ENCODE measurements around the gene TREML4.

TREML4 gene

DNA sequence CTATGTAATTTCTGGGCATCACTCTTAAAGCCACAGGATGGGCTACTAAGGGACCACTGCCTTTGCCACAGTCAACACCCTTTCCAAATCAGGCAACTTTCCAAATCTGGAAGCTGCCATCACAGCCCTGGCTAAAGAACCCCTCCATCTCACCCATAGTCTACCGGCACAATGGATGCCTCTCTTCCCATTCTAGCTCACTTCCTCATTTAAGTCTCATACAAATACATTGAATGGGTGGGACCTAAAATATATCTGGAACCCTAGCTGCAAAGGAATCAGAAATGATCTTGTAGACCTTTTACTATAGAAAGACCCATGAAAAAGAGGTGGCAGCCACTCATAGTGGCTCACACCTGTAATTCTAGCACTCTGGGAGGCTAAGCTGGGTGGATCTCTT, 3.3 kb upstream of the TREML4 start:
- no peak for DNase-seq (ENCODE audit: low spot score)
- Histone ChIP-seq H3K27ac (ENCODE audit: poor library complexity, severe bottlenecking) (no peak overlapping the region), H3K4me3 (ENCODE audit: severe bottlenecking) (no peak overlapping the region), H3K36me3 (ENCODE audit: low read depth) (no peaks in the 10 kb centered on the region), H3K27me3 (ENCODE audit: insufficient read depth, poor library complexity, severe bottlenecking) (peaks cover 16% of the 10 kb centered on the region), H3K9me3 (ENCODE audit: severe bottlenecking) (no peaks in the 10 kb centered on the region), H3K4me1 (ENCODE audit: insufficient read depth, poor library complexity, severe bottlenecking) (no peaks in the 10 kb centered on the region)
- ATAC-seq (ENCODE audit: low read depth) = no peak
- no peak for TF ChIP-seq CTCF (IDR thresholded peaks at IDR 0.05; ENCODE audit: poor library complexity, severe bottlenecking)

DNA sequence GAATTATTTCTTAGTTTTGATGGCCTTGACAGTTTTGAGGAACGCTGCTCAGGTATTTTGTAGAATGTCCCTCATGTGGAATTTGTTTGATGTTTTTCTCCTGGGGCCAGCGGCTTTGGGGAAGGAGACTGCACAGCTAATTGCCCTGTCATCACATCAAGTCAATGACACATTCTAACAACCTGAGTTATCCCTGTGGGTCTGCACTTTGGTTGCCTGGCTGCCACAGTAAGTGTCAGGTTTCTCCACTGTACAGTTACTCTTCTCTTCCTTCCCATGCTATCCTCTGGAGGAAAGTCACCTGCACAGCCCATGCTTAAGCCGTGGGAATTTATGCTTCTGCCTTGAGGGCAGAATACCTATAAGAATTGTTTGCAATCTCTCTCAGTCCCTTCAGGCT, 1.4 kb upstream of the TREML4 start:
- DNase-seq (ENCODE audit: low spot score) (no peak), ATAC-seq (ENCODE audit: low read depth) (no peak)
- H3K4me3 ChIP-seq (ENCODE audit: severe bottlenecking) = no peak overlapping the region
- H3K27me3 ChIP-seq (ENCODE audit: insufficient read depth, poor library complexity, severe bottlenecking) = peaks cover 17% of the 10 kb centered on the region
- H3K36me3 ChIP-seq (ENCODE audit: low read depth) = no peaks in the 10 kb centered on the region
- no peak for TF ChIP-seq CTCF (IDR thresholded peaks at IDR 0.05; ENCODE audit: poor library complexity, severe bottlenecking)
- H3K27ac ChIP-seq (ENCODE audit: poor library complexity, severe bottlenecking) = no peak overlapping the region
- H3K4me1 ChIP-seq (ENCODE audit: insufficient read depth, poor library complexity, severe bottlenecking) = no peaks in the 10 kb centered on the region
- H3K9me3 ChIP-seq (ENCODE audit: severe bottlenecking) = no peaks in the 10 kb centered on the region

DNA sequence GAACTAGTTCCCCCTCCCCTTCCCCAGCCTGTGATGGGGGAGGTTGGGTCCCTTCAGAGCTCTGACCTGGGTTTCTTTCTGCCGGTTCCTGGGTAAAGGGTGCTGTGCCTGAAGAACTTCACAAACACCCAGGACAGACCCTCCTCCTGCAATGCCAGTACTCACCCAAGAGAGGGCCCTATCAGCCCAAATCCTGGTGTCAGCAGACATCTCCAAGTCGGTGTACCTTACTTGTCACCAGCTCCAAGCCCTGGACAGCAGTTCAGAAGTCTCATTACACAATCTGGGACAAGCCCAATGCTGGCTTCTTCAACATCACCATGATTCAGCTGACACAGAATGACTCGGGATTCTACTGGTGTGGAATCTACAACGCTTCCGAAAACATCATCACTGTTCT, 467 bp downstream of the TREML4 start:
- no peak overlapping the region for H3K27ac ChIP-seq (ENCODE audit: poor library complexity, severe bottlenecking)
- no peaks in the 10 kb centered on the region for H3K36me3 ChIP-seq (ENCODE audit: low read depth)
- no peak for TF ChIP-seq CTCF (IDR thresholded peaks at IDR 0.05; ENCODE audit: poor library complexity, severe bottlenecking)
- DNase-seq (ENCODE audit: low spot score) (no peak), ATAC-seq (ENCODE audit: low read depth) (no peak)
- H3K27me3 ChIP-seq (ENCODE audit: insufficient read depth, poor library complexity, severe bottlenecking) = peaks cover 32% of the 10 kb centered on the region
- no peaks in the 10 kb centered on the region for H3K9me3 ChIP-seq (ENCODE audit: severe bottlenecking)
- no peaks in the 10 kb centered on the region for H3K4me1 ChIP-seq (ENCODE audit: insufficient read depth, poor library complexity, severe bottlenecking)
- no peak overlapping the region for H3K4me3 ChIP-seq (ENCODE audit: severe bottlenecking)

GRCh38 chr6:41229721-41230120, 1.6 kb downstream of the TREML4 start:
- H3K4me1 ChIP-seq (ENCODE audit: insufficient read depth, poor library complexity, severe bottlenecking) = no peaks in the 10 kb centered on the region
- TF ChIP-seq CTCF (IDR thresholded peaks at IDR 0.05; ENCODE audit: poor library complexity, severe bottlenecking) = no peak
- H3K27ac ChIP-seq (ENCODE audit: poor library complexity, severe bottlenecking) = no peak overlapping the region
- H3K27me3 ChIP-seq (ENCODE audit: insufficient read depth, poor library complexity, severe bottlenecking) = peaks cover 34% of the 10 kb centered on the region
- ATAC-seq (ENCODE audit: low read depth) (no peak), DNase-seq (ENCODE audit: low spot score) (no peak)
- no peak overlapping the region for H3K4me3 ChIP-seq (ENCODE audit: severe bottlenecking)
- no peaks in the 10 kb centered on the region for H3K36me3 ChIP-seq (ENCODE audit: low read depth)
- H3K9me3 ChIP-seq (ENCODE audit: severe bottlenecking) = no peaks in the 10 kb centered on the region

- H3K27ac ChIP-seq (ENCODE audit: poor library complexity, severe bottlenecking) = no peak overlapping the region
- no peak overlapping the region for H3K4me3 ChIP-seq (ENCODE audit: severe bottlenecking)
- DNase-seq (ENCODE audit: low spot score) (no peak), ATAC-seq (ENCODE audit: low read depth) (no peak)
- no peaks in the 10 kb centered on the region for H3K36me3 ChIP-seq (ENCODE audit: low read depth)
- no peaks in the 10 kb centered on the region for H3K4me1 ChIP-seq (ENCODE audit: insufficient read depth, poor library complexity, severe bottlenecking)
- H3K27me3 ChIP-seq (ENCODE audit: insufficient read depth, poor library complexity, severe bottlenecking) = peaks cover 36% of the 10 kb centered on the region
- TF ChIP-seq CTCF (IDR thresholded peaks at IDR 0.05; ENCODE audit: poor library complexity, severe bottlenecking) = no peak
- no peaks in the 10 kb centered on the region for H3K9me3 ChIP-seq (ENCODE audit: severe bottlenecking)
Measured at GRCh38 chr6:41231246-41231645, 3.1 kb downstream of the TREML4 start.
